ENCODE results near the gene HECW1. TPM values are rescaled to one million over a fixed set of nuclear protein-coding genes. Genes with fewer than 3 reads are reported as not detected.

Gene HECW1
- total RNA-seq, 4 donors from 2014 or later, result 0.83 to 3.9 (median 2.7) TPM; not detected in 1

DNA sequence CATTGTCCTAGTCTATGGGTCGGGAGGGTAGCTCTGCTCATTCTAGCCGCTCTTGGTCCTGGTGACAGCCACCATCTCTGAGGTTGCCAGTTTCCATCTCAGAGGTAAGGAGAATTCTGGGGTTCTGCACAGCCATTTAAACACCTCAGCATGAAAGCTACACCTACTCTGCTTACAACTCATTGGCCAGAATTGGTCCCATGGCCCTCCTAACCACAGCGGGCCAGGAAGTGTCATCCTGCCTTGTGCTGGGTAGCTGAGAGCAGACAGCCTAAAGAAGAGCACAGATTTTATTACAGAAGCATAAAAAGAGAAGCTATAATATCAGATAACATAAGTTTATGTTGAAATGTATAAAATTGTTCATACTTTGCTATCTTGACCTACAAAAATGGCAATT lies 152.7 kb downstream of the HECW1 start:
- H3K27me3 ChIP-seq, result no peaks in the 10 kb centered on the region
- peaks cover 0 to 5% (median 0%) of the 10 kb centered on the region in 4 donors for H3K4me1 ChIP-seq
- H3K27ac ChIP-seq, result no peak overlapping the region
- no peaks in the 10 kb centered on the region for H3K36me3 ChIP-seq
- TF ChIP-seq POLR2A (IDR thresholded peaks at IDR 0.05), result no peak
- TF ChIP-seq, protein P1, sequence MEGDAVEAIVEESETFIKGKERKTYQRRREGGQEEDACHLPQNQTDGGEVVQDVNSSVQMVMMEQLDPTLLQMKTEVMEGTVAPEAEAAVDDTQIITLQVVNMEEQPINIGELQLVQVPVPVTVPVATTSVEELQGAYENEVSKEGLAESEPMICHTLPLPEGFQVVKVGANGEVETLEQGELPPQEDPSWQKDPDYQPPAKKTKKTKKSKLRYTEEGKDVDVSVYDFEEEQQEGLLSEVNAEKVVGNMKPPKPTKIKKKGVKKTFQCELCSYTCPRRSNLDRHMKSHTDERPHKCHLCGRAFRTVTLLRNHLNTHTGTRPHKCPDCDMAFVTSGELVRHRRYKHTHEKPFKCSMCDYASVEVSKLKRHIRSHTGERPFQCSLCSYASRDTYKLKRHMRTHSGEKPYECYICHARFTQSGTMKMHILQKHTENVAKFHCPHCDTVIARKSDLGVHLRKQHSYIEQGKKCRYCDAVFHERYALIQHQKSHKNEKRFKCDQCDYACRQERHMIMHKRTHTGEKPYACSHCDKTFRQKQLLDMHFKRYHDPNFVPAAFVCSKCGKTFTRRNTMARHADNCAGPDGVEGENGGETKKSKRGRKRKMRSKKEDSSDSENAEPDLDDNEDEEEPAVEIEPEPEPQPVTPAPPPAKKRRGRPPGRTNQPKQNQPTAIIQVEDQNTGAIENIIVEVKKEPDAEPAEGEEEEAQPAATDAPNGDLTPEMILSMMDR (IDR thresholded peaks at IDR 0.05), result no peak
- no peak overlapping the region for H3K4me3 ChIP-seq
- H3K9me3 ChIP-seq, result no peaks in the 10 kb centered on the region
- no peak for DNase-seq

DNA sequence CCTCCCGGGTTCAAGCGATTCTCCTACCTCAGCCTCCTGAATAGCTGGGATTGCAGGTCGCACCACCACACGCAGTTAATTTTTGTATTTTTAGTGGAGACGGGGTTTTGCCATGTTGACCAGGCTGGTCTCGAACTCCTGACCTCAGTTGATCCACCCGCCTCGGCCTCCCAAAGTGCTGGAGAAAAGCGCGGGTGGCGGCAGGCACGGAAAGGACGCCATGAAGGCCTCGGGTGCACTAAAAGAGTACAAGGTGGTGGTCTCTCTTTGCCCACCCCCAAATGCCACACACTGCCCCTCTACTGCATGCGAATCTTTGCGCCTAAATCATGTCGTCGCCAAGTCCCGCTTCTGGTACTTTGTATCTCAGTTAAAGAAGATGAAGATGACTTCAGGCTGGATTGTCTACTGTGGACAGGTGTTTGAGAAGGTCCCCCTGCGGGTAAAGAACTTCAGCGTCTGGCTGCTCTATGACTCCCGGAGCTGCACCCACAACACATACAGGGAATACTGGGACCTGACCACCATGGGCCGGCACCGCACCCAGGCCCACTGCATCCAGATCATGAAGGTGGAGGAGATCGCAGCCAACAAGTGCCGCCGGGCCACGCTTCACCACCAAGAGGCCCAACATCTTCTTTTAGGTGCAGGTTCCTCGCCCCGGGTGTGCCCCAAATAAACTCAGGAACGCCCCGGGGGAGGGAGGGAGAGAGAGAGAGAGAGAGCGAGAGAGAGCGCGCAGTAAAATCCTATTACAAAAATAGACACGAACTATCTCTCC lies 161.7 kb downstream of the HECW1 start:
- Histone ChIP-seq H3K27me3 (no peaks in the 10 kb centered on the region), H3K4me3 (no peak overlapping the region), H3K4me1 (no peaks in the 10 kb centered on the region), H3K9me3 (no peaks in the 10 kb centered on the region), H3K27ac (no peak overlapping the region), H3K36me3 (no peaks in the 10 kb centered on the region)
- TF ChIP-seq, protein P1 (IDR thresholded peaks at IDR 0.05), result no peak
- no peak for TF ChIP-seq POLR2A (IDR thresholded peaks at IDR 0.05)
- no peak for DNase-seq

DNA sequence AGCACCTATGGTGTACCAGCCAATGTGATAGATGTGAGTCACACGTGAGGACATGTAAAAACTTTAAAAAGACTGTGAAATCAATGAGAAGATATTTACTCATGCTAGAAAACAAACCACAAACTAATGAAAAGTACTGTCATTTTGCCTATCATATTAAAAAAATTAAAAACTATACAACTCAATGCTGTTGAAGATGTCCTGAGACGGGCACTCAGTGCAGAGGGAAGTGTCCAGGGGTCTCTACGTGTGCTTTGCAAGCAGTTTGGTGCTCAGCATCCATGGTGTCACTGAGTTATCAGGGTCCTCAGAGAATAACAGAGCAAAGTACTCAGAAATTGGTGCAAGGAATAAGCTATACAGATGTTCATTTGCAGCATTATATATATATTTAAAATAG lies 162.3 kb downstream of the HECW1 start:
- no peaks in the 10 kb centered on the region for H3K4me1 ChIP-seq
- H3K27me3 ChIP-seq, result no peaks in the 10 kb centered on the region
- no peaks in the 10 kb centered on the region for H3K9me3 ChIP-seq
- H3K4me3 ChIP-seq, result no peak overlapping the region
- DNase-seq, result no peak
- H3K36me3 ChIP-seq, result no peaks in the 10 kb centered on the region
- TF ChIP-seq, protein P1 (IDR thresholded peaks at IDR 0.05), result no peak
- TF ChIP-seq POLR2A (IDR thresholded peaks at IDR 0.05), result no peak
- no peak overlapping the region for H3K27ac ChIP-seq

DNA sequence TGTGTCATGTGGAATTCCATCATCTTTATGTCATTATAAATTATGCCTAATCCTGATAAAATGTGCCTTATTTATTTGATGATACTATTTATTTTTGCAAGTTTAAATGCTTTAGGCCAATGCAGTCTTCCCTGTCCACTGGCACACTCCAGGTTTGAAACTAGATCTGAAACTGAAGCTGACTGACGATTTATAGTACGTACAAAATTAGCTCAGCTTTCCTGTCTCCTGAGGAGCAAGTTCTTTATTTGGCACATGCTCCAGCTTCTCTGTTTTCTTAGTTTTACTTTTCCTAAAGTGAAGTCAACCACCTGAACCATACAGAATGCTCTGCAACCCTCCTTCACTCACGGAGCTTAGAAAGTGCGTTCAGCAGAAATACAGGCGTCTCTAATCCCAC lies 164.1 kb downstream of the HECW1 start:
- H3K4me1 ChIP-seq, result no peaks in the 10 kb centered on the region
- H3K9me3 ChIP-seq, result no peaks in the 10 kb centered on the region
- TF ChIP-seq POLR2A (IDR thresholded peaks at IDR 0.05), result no peak
- H3K27ac ChIP-seq, result no peak overlapping the region
- DNase-seq, result no peak
- no peaks in the 10 kb centered on the region for H3K27me3 ChIP-seq
- H3K4me3 ChIP-seq, result no peak overlapping the region
- no peaks in the 10 kb centered on the region for H3K36me3 ChIP-seq

DNA sequence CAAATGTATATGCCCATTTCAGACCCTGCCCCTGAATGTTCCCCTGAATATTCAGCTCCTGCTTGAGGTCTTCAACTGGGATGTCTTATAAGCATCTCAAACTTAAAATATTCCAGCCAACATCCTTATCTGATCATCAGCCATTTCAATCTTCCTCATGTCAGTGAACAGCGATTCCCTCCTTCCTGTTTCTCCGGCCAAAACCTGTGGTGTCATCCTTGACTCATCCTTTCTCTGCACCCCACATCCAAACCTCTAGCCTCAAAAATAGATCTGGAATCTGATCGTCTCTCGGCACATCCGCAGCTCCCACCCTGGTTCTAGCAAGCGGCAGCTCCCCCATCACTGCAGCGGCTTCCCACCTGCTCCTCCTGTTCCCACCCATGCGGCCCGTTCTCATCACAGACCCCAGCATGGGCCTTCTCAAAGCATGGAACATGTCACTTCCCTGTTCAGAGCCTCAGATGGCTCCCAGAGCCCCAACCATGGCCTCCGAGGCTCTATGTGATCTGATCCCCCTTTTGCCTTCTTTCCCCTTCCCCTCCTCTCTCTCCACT lies 165.7 kb downstream of the HECW1 start:
- Histone ChIP-seq H3K36me3 (no peaks in the 10 kb centered on the region), H3K9me3 (no peaks in the 10 kb centered on the region), H3K4me3 (no peak overlapping the region), H3K4me1 (no peaks in the 10 kb centered on the region), H3K27ac (no peak overlapping the region), H3K27me3 (no peaks in the 10 kb centered on the region)
- no peak for DNase-seq
- TF ChIP-seq, protein P1 (IDR thresholded peaks at IDR 0.05), result no peak
- no peak for TF ChIP-seq POLR2A (IDR thresholded peaks at IDR 0.05)

DNA sequence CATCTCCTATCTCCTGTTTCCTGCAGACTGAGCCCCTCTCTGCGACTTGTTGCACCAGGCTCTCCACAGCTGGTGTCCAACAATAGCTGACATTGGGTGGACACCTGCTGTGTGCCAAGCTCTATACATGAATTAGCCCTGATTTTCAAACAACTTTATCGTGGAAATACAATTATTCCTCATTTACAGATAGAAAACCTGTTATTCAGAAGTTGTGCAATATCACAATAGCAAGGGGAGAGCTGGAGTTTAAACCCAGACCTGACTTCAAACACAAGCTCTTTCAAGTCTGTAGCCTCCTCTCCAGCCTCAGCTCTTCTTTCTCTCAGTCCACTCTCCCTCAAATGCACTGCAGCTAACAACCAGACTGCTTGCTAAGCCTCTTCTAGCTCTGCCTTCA lies 168.8 kb downstream of the HECW1 start:
- Histone ChIP-seq H3K4me1 (no peaks in the 10 kb centered on the region), H3K4me3 (no peak overlapping the region), H3K9me3 (no peaks in the 10 kb centered on the region), H3K36me3 (no peaks in the 10 kb centered on the region), H3K27ac (no peak overlapping the region), H3K27me3 (no peaks in the 10 kb centered on the region)
- DNase-seq, result no peak
- TF ChIP-seq POLR2A (IDR thresholded peaks at IDR 0.05), result no peak
- TF ChIP-seq, protein P1 (IDR thresholded peaks at IDR 0.05), result no peak
